Measurements from ENCODE around the gene RIBC2.

The RIBC2 gene

DNA sequence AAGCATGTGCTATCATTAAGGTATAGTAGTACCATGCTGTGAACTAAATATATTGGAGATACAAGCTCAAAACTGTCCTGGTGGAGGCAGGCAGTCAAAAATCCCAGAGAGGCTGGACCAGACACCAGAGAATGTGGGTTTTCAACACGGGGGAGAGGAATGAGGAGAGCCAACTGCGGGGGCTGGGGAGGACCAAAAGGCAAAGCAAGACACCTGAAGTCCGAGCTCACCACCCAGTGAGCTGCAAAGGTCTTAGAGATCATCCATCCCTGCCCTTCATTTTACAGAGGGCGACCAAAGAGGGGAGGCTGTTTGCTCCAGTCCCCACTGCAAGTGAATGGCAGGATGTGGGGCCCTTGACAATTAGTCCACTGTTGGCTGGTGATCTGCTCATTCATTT, 10.0 kb downstream of the RIBC2 start:
- Histone ChIP-seq H3K4me3 (ENCODE audit: control insufficient read depth in 1 of 7, extremely low read depth in 1 of 7, insufficient read depth in 4 of 7, low read depth in 2 of 7, low read length in 6 of 7) (no peak overlapping the region), H3K4me1 (ENCODE audit: control extremely low read depth in 1 of 4, control insufficient read depth in 4 of 4, insufficient read depth in 4 of 4, low read length in 3 of 4) (no peaks in the 10 kb centered on the region), H3K27ac (ENCODE audit: insufficient read depth in 1 of 2, low read depth in 1 of 2, low read length in 2 of 2, poor library complexity in 1 of 2, severe bottlenecking in 2 of 2) (no peak overlapping the region), H3K9me3 (ENCODE audit: control extremely low read depth in 1 of 5, control insufficient read depth in 4 of 5, insufficient read depth in 2 of 5, low read depth in 1 of 5, low read length in 4 of 5) (peaks cover 0 to 4% (median 2%) of the 10 kb centered on the region in 5 experiments), H3K36me3 (ENCODE audit: control insufficient read depth in 4 of 4, insufficient read depth in 4 of 4, low read length in 3 of 4) (peaks cover 0 to 14% (median 2%) of the 10 kb centered on the region in 4 experiments), H3K27me3 (replicated peaks in 2 of 5; ENCODE audit: control insufficient read depth in 4 of 5, insufficient read depth in 5 of 5, low read length in 4 of 5) (no peaks in the 10 kb centered on the region)
- POLR2A ChIA-PET: no interaction called here
- 97% methylated on average over 3 of the region's 4 CpGs for WGBS (ENCODE audit: insufficient coverage)
- CTCF ChIA-PET: interaction anchor here (2.7 kb wide), 1 partner anchor 9 kb away, joined by 12 read pairs; no protein-coding TSS in a partner anchor
- no peak for DNase-seq

DNA sequence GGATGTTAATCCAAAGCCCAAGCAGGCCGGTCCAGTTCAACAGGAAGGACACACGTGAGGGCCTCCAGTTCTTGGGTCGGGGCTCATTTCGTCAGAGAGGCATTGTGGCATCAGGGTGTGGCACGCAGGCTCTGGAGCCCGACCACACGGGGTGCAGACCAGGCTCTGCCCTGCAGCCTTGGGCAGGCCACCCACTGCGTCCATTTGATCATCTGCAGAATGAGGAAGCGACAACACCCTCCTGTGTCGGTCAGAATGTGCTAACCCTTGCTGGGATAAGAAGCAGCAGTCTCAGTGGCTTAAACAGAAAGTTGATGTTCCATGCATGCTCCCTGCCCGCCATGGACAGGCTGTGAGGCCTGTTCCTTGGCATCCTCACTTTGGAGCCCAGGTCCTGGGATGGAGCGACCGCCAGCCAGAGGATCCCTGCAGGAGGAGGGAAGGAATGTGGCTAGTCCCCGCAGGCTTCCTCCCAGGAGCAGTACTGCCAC, 10.8 kb downstream of the RIBC2 start:
- Histone ChIP-seq H3K9me3 (ENCODE audit: control extremely low read depth in 1 of 5, control insufficient read depth in 4 of 5, insufficient read depth in 2 of 5, low read depth in 1 of 5, low read length in 4 of 5) (peaks cover 0 to 4% (median 2%) of the 10 kb centered on the region in 5 experiments), H3K4me3 (ENCODE audit: control insufficient read depth in 1 of 7, extremely low read depth in 1 of 7, insufficient read depth in 4 of 7, low read depth in 2 of 7, low read length in 6 of 7) (no peak overlapping the region), H3K36me3 (ENCODE audit: control insufficient read depth in 4 of 4, insufficient read depth in 4 of 4, low read length in 3 of 4) (peaks cover 0 to 11% (median 1%) of the 10 kb centered on the region in 4 experiments), H3K27ac (ENCODE audit: insufficient read depth in 1 of 2, low read depth in 1 of 2, low read length in 2 of 2, poor library complexity in 1 of 2, severe bottlenecking in 2 of 2) (no peak overlapping the region), H3K4me1 (ENCODE audit: control extremely low read depth in 1 of 4, control insufficient read depth in 4 of 4, insufficient read depth in 4 of 4, low read length in 3 of 4) (no peaks in the 10 kb centered on the region), H3K27me3 (replicated peaks in 2 of 5; ENCODE audit: control insufficient read depth in 4 of 5, insufficient read depth in 5 of 5, low read length in 4 of 5) (no peaks in the 10 kb centered on the region)
- no peak for DNase-seq
- 90% methylated on average over 13 of the region's 14 CpGs for WGBS (ENCODE audit: insufficient coverage)
- POLR2A ChIA-PET: no interaction called here
- CTCF ChIA-PET: interaction anchor here (2.7 kb wide), 1 partner anchor 9 kb away, joined by 12 read pairs; no protein-coding TSS in a partner anchor

DNA sequence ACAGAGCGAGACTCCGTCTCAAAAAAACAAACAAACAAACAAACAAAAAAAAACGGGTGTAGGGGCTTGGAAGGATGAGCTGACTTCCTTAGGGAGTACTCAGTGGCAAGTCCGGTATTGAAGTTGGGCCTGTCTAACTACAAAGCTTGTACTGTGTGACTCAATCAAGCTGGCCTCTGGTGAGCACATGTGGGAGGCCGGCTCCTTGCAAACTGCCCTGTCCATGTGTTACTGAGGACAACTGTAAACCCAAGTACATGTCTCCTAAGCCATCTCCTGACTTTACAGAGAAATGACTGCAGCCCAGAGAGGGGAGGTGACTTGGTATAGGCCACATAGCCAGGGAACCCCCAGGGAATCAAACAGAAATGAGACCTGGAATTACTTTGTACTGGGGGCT, 11.6 kb downstream of the RIBC2 start:
- no peaks in the 10 kb centered on the region for H3K27me3 ChIP-seq (replicated peaks in 2 of 5; ENCODE audit: control insufficient read depth in 4 of 5, insufficient read depth in 5 of 5, low read length in 4 of 5)
- no peaks in the 10 kb centered on the region for H3K4me1 ChIP-seq (ENCODE audit: control extremely low read depth in 1 of 4, control insufficient read depth in 4 of 4, insufficient read depth in 4 of 4, low read length in 3 of 4)
- WGBS (ENCODE audit: insufficient coverage): 75% methylated on average over 3 of the region's 5 CpGs
- ChIA-PET POLR2A (no interaction called here), CTCF (no interaction called here)
- no peak overlapping the region for H3K27ac ChIP-seq (ENCODE audit: insufficient read depth in 1 of 2, low read depth in 1 of 2, low read length in 2 of 2, poor library complexity in 1 of 2, severe bottlenecking in 2 of 2)
- H3K9me3 ChIP-seq (ENCODE audit: control extremely low read depth in 1 of 5, control insufficient read depth in 4 of 5, insufficient read depth in 2 of 5, low read depth in 1 of 5, low read length in 4 of 5): peaks cover 0 to 4% (median 2%) of the 10 kb centered on the region in 5 experiments
- no peak overlapping the region for H3K4me3 ChIP-seq (ENCODE audit: control insufficient read depth in 1 of 7, extremely low read depth in 1 of 7, insufficient read depth in 4 of 7, low read depth in 2 of 7, low read length in 6 of 7)
- DNase-seq: no peak
- peaks cover 0 to 11% (median 1%) of the 10 kb centered on the region in 4 experiments for H3K36me3 ChIP-seq (ENCODE audit: control insufficient read depth in 4 of 4, insufficient read depth in 4 of 4, low read length in 3 of 4)

DNA sequence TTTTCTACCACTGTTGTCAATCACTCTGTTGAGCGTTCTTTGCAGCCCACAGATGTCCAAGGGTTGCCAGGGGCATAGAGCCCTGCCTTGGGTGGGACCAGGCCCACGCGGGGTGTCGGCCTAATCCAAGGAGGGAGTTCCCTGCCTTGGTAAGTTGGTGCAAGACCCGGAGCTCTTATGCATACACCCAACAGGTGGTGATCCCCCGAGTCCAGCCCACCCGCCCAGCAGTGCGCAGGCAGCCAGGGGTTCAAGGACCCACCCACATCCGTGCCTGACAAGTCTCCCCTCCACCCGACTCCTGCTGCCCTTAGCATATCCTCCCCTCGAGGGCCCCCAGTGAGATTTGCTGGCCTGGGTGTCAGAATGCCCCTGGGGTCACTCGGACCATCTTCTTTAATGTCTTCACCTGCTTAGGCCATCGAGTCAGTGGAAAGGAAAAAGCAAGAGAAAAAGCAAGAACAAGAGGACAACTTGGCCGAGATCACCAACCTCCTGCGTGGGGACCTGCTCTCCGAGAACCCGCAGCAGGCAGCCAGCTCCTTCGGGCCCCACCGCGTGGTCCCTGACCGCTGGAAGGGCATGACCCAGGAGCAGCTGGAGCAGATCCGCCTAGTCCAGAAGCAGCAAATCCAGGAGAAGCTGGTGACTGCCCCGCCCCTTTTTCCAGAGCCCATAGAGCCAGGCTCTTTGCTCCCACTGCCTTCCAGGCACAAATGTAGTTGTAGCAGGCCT, 12.2 kb downstream of the RIBC2 start:
- no peak for DNase-seq
- no peaks in the 10 kb centered on the region for H3K4me1 ChIP-seq (ENCODE audit: control extremely low read depth in 1 of 4, control insufficient read depth in 4 of 4, insufficient read depth in 4 of 4, low read length in 3 of 4)
- H3K9me3 ChIP-seq (ENCODE audit: control extremely low read depth in 1 of 5, control insufficient read depth in 4 of 5, insufficient read depth in 2 of 5, low read depth in 1 of 5, low read length in 4 of 5): peaks cover 0 to 4% (median 2%) of the 10 kb centered on the region in 5 experiments
- ChIA-PET CTCF (no interaction called here), POLR2A (no interaction called here)
- H3K4me3 ChIP-seq (ENCODE audit: control insufficient read depth in 1 of 7, extremely low read depth in 1 of 7, insufficient read depth in 4 of 7, low read depth in 2 of 7, low read length in 6 of 7): no peak overlapping the region
- peaks cover 0 to 11% (median 1%) of the 10 kb centered on the region in 4 experiments for H3K36me3 ChIP-seq (ENCODE audit: control insufficient read depth in 4 of 4, insufficient read depth in 4 of 4, low read length in 3 of 4)
- no peaks in the 10 kb centered on the region for H3K27me3 ChIP-seq (replicated peaks in 2 of 5; ENCODE audit: control insufficient read depth in 4 of 5, insufficient read depth in 5 of 5, low read length in 4 of 5)
- 88% methylated on average over 23 of the region's 23 CpGs for WGBS (ENCODE audit: insufficient coverage)
- no peak overlapping the region for H3K27ac ChIP-seq (ENCODE audit: insufficient read depth in 1 of 2, low read depth in 1 of 2, low read length in 2 of 2, poor library complexity in 1 of 2, severe bottlenecking in 2 of 2)

DNA sequence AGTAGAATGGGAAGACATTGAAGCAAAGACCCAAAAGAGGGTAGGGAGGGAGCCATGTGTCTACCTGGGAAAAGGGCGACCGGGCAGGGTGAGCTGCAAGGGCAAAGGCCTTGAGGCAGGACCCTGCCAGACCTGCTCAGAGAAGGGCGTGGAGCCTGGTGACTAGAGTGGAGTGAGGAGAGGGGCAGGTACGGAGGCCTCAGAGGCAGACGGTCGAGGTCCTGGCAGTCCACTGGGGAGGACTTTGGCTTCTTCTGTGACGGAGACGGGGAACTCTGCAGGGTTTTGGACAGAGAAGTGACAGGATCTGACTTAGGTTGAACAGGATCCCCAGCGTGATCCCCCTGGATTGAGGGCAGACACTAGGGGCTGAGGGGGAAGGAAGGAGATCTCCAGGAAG, 12.9 kb downstream of the RIBC2 start:
- no peaks in the 10 kb centered on the region for H3K27me3 ChIP-seq (replicated peaks in 2 of 5; ENCODE audit: control insufficient read depth in 4 of 5, insufficient read depth in 5 of 5, low read length in 4 of 5)
- peaks cover 0 to 4% (median 2%) of the 10 kb centered on the region in 5 experiments for H3K9me3 ChIP-seq (ENCODE audit: control extremely low read depth in 1 of 5, control insufficient read depth in 4 of 5, insufficient read depth in 2 of 5, low read depth in 1 of 5, low read length in 4 of 5)
- no peak overlapping the region for H3K27ac ChIP-seq (ENCODE audit: insufficient read depth in 1 of 2, low read depth in 1 of 2, low read length in 2 of 2, poor library complexity in 1 of 2, severe bottlenecking in 2 of 2)
- H3K4me1 ChIP-seq (ENCODE audit: control extremely low read depth in 1 of 4, control insufficient read depth in 4 of 4, insufficient read depth in 4 of 4, low read length in 3 of 4): no peaks in the 10 kb centered on the region
- no peak for DNase-seq
- ChIA-PET CTCF (no interaction called here), POLR2A (no interaction called here)
- 100% methylated on average over 9 of the region's 9 CpGs for WGBS (ENCODE audit: insufficient coverage)
- peaks cover 0 to 11% (median 1%) of the 10 kb centered on the region in 4 experiments for H3K36me3 ChIP-seq (ENCODE audit: control insufficient read depth in 4 of 4, insufficient read depth in 4 of 4, low read length in 3 of 4)
- no peak overlapping the region for H3K4me3 ChIP-seq (ENCODE audit: control insufficient read depth in 1 of 7, extremely low read depth in 1 of 7, insufficient read depth in 4 of 7, low read depth in 2 of 7, low read length in 6 of 7)

DNA sequence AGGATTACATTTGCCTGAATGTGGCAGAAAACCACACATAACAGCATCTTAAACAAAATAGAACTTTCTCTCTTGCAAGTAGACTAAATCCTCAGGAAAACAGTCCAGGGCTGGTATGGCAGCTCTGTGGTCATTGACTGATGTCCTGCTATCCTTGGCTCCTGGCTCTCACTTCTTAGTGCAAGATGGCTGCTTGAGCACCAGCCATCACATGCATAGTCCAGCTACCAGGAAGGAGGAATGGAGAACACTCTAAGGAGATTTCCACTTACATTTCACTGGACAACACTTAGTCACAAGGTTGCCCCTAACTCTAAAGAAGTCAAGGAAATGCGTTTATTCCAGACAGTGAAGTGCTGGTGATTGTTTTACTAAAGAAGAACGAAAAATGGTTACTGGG, 13.6 kb downstream of the RIBC2 start:
- Histone ChIP-seq H3K4me1 (ENCODE audit: control extremely low read depth in 1 of 4, control insufficient read depth in 4 of 4, insufficient read depth in 4 of 4, low read length in 3 of 4) (no peaks in the 10 kb centered on the region), H3K36me3 (ENCODE audit: control insufficient read depth in 4 of 4, insufficient read depth in 4 of 4, low read length in 3 of 4) (peaks cover 0 to 9% (median 1%) of the 10 kb centered on the region in 4 experiments), H3K27me3 (replicated peaks in 2 of 5; ENCODE audit: control insufficient read depth in 4 of 5, insufficient read depth in 5 of 5, low read length in 4 of 5) (no peaks in the 10 kb centered on the region), H3K4me3 (ENCODE audit: control insufficient read depth in 1 of 7, extremely low read depth in 1 of 7, insufficient read depth in 4 of 7, low read depth in 2 of 7, low read length in 6 of 7) (no peak overlapping the region), H3K9me3 (ENCODE audit: control extremely low read depth in 1 of 5, control insufficient read depth in 4 of 5, insufficient read depth in 2 of 5, low read depth in 1 of 5, low read length in 4 of 5) (peaks cover 0 to 4% (median 2%) of the 10 kb centered on the region in 5 experiments), H3K27ac (ENCODE audit: insufficient read depth in 1 of 2, low read depth in 1 of 2, low read length in 2 of 2, poor library complexity in 1 of 2, severe bottlenecking in 2 of 2) (no peak overlapping the region)
- CTCF ChIA-PET: interaction anchor here (1.0 kb wide), 1 partner anchor 10 kb away, joined by 3 read pairs; no protein-coding TSS in a partner anchor
- WGBS (ENCODE audit: insufficient coverage): 100% methylated on average over 1 of the region's 2 CpGs
- POLR2A ChIA-PET: no interaction called here
- no peak for DNase-seq

All from common myeloid progenitor, CD34-positive (primary cell).